D341Med (cell line): ENCODE results near the gene ZDBF2.
"Not testable (repeated sequence)": the region's sequence is repeated elsewhere in the genome, so short reads cannot be mapped to it uniquely, and the experiment has no call there.

ENCODE experiments used
- DNase-seq: peaks from one replicate; pipeline ENCODE4 v3.0.0; 2012; ENCODE audit warnings: low spot score

Gene ZDBF2

GRCh38 chr2:206324869-206325268 lies 50.4 kb downstream of the ZDBF2 start:
- no peak for DNase-seq

DNA sequence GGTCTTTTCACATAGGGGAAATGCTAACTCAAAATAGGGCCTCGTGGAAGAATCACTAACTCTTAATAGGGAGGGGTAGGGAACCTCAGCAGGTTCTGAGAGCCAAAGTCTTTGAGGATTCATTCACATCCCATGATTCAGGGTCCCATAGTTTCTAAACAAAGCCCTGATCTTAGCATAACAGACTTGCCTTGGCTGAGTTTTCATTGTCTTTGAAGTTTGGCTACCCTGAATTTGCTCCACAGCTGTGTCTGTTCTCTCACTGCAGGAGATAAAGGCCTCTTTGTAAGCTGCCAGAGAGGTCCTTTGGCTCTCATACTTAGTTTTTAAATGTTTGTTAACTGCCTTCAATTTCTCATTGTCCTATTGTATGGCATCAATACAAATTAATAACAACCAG lies 54.5 kb downstream of the ZDBF2 start:
- no peak for DNase-seq

DNA sequence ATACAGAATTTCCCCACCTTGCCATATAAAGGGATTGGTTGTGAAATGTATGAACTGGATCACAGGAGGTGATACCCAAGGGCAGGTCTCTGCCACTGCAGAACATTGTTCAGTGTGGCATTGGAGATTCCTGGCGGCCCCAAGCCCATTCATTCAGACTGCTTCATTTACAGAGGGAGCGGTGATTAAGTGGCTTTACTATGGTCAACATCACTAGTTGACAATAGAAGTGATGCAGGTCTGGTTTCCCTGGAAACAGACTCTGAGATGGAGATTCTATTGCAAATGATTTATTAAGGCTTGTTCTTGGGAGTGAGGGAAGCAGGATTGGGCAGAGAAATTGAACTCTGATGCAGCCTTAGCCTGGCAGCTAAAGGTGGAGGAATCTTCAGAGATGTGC lies 62.4 kb downstream of the ZDBF2 start:
- no peak for DNase-seq

GRCh38 chr2:206337956-206338355 lies 63.5 kb downstream of the ZDBF2 start:
- no peak for DNase-seq

- DNase-seq, result no peak
Measured at GRCh38 chr2:206341396-206341795, 66.9 kb downstream of the ZDBF2 start.

DNA sequence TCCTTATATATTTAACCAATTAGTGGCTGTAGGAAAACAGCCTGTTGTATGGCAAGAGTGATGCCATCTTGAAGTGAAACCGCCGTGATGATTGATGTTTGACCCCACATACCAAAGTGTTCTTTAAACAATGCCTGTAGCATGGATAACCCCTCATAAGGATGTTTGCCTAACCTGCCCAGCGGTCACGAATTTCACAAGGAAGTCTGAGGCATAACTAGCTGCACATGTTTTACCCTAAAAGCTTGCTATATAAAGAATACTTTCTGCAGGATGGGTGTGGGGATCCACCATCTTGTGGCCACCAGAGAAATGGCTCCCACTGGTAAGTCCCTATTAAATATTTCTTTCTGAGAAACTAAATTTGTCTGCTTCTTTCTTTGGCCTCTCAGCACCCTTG lies 68.7 kb downstream of the ZDBF2 start:
- DNase-seq, result no peak

DNA sequence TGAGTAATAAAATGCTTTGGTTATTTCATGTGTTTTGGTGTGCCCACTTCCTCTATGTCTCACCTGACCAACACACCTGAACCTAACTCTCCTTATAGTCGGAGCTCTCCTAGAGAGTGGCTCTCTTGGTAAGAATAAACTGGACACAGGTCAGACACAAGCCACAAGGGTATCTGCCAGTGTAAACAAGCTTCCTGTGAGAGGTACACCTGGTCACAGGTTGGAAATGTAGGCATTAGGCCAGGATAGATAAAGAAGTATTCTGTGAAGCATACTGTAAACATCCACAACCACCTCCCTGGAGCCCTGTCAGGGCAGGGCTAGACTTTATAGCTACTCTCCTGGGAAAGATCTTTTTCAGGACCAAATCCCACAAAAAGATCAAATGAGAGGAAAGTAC lies 69.4 kb downstream of the ZDBF2 start:
- DNase-seq, result no peak

DNA sequence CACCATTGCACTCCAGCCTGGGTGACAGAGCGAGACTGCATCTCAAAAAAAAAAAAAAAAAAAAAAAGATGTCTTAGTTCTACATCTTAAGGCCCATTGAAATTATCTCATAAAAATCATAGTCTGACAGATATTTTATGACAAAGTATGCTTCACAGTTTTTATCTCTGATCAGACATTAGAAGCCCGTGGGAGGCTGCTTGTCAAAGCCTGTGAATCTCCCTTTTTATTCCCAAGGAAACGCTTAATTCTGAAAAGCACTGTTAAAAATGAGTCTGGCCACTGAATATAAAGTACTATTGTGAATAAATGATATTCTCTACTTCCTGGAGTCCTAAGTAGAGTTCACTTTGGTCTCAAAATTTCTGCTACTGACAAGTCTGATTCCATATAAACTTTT lies 71.1 kb downstream of the ZDBF2 start:
- DNase-seq, result no peak

- no peak for DNase-seq
Measured at GRCh38 chr2:206349375-206349774, 74.9 kb downstream of the ZDBF2 start.

- DNase-seq, result no peak
Measured at GRCh38 chr2:206352571-206352970, 78.1 kb downstream of the ZDBF2 start.

DNA sequence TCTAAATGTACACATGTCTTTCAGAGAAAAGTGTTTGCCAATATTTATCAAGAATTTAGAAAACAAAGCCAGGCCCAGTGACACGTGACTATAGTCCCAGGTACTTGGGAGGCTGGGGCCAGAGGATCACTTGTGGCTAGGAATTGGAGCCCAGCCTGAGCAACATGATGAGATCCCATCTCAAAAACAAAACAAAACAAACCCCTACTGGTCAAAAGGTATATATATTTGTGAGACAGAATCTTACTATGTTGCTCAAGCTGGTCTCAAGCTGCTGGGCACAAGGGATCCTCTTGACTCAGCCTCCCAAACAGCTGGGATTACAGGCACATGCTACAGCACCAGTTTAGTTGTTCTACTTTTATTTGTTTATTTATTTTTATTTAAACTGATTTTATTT lies 79.2 kb downstream of the ZDBF2 start:
- DNase-seq, result no peak

DNA sequence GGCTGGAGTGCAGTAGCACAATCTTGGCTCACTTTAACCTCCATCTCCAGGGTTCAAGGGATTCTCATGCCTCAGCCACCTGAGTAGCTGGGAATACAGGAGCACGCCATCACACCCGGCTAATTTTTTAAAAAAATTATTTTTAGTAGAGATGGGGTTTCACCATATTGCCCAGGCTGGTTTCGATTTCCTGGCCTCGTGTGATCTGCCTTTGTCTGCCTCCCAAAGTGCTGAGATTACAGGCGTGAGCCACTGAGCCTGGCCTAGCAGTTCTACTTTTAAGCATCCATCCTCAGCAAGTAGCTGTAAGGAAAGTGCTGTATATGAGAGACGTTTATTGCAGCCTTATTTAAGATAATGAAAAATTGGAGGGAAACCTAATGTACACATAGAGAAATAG lies 79.7 kb downstream of the ZDBF2 start:
- no peak for DNase-seq

DNA sequence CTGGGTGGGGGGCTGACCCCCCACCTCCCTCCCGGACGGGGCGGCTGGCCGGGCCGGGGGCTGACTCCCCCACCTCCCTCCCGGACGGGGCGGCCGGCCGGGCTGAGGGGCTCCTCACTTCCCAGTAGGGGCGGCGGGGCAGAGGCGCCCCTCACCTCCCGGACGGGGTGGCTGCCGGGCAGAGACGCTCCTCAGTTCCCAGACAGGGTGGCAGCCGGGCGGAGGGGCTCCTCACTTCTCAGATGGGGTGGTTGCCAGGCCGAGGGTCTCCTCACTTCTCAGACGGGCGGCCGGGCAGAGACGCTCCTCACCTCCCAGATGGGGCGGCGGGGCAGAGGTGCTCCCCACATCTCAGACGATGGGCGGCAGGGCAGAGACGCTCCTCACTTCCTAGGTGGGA lies 82.4 kb downstream of the ZDBF2 start:
- DNase-seq, result not testable (repeated sequence)

GRCh38 chr2:206360840-206361239 lies 86.4 kb downstream of the ZDBF2 start:
- DNase-seq, result not testable (repeated sequence)

DNA sequence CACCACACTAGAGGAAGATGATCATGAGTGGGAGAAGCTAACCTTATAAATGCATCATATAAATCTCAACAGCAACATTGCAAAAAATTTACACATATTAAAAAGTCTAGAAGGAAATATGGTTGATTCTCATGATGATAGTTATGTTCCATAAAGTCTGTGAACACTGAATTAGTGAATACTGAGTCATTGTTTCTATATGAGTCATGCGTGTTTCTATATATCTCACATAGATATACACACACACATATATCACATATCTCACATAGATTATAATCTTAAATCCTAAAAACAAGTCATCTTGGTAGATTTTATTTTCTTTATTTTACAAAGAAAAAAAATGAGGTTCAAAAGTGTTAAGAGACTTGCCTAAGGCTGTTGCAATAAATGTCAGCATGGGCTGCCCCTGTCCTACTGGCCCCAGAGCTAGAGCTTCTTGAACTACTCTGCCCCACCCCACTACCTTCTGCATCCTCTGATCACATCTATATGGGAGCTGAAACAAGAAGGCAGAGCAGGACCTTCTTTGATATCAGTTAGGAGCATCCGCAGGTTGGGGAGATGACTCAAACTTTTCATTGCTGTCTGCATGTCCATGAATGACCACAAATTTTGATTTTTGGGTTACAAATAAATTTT lies 87.1 kb downstream of the ZDBF2 start:
- DNase-seq, result no peak
